Spleen (tissue), 7 donors: ENCODE measurements around the gene MAP1LC3B.

Source experiments
- POLR2A ChIP-seq, 3 donors: fragments of 450-650 bp; IDR thresholded peaks; one replicate each; pipeline ENCODE4 v1.5.1; 2017; ENCODE audit warnings: antibody characterized with exemption in 3 of 3, mild to moderate bottlenecking in 1 of 3
- POLR2AphosphoS5 ChIP-seq, 3 donors: sonication (generic); formaldehyde crosslinking; IDR thresholded peaks; one replicate each; pipeline ENCODE4 v1.5.1; 2017; ENCODE audit warnings: antibody characterized with exemption in 3 of 3
- TF ChIP-seq, protein P1 (sequence below), 11 experiments: fragments of 200-600 bp in 7 of 11; fragments of 450-650 bp in 4 of 11; sonication (generic) in 4 of 11; IDR thresholded peaks in 8 of 11; conservative IDR thresholded peaks in 3 of 11; 1 replicate in 7 of 11; 2 replicates in 4 of 11; pipeline versions ENCODE4 v1.4.0 to v1.8.0; 2016 to 2021; ENCODE audit warnings: antibody characterized with exemption in 11 of 11, inconsistent platforms in 4 of 11, mild to moderate bottlenecking in 1 of 11
- donor health status: DM: no; HTN: no; CAD: no; lungs with moderate emphysema.
- donor health status: DM: no; HTN: no; CAD: no.
- donor health status: DM: no; HTN: no; CAD: no.

DNA sequence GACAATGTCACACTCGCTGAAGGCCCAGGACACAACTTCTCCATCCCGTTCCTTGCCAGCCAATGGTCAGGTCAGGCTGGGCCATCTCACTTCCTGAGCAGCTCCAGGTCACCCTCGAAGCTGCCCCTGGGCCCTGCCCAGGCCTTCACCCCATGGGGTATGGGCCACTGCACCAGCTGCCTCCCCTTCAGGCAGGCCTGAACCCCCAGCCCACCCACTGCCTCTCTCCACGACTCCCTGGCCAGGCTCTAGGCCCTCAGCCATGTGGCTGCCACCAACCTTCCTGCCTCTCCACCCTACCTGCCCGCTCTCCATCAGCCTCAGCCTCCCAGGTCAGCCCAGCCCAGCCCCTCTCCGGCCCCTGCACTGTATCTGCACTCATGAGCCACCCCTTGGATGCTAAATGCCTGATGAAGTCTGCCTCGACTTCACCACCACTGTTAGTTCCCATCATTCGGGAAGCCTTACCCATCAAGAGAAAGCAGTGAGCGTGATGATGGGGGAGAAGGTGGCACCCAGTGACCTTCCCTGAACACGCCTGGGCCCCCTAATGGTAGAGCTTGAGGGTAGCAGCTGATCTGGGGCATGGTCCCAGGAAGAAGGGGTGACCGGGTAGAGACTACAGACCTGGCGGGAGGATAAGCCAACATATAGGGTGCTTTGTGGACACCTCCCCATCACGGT, 44.1 kb upstream of the MAP1LC3B start:
- TF ChIP-seq POLR2AphosphoS5 (IDR thresholded peaks at IDR 0.05) (no peak), POLR2A (IDR thresholded peaks at IDR 0.05) (no peak)
- TF ChIP-seq, protein P1, sequence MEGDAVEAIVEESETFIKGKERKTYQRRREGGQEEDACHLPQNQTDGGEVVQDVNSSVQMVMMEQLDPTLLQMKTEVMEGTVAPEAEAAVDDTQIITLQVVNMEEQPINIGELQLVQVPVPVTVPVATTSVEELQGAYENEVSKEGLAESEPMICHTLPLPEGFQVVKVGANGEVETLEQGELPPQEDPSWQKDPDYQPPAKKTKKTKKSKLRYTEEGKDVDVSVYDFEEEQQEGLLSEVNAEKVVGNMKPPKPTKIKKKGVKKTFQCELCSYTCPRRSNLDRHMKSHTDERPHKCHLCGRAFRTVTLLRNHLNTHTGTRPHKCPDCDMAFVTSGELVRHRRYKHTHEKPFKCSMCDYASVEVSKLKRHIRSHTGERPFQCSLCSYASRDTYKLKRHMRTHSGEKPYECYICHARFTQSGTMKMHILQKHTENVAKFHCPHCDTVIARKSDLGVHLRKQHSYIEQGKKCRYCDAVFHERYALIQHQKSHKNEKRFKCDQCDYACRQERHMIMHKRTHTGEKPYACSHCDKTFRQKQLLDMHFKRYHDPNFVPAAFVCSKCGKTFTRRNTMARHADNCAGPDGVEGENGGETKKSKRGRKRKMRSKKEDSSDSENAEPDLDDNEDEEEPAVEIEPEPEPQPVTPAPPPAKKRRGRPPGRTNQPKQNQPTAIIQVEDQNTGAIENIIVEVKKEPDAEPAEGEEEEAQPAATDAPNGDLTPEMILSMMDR (IDR thresholded peaks at IDR 0.05 in 8 of 11, conservative IDR thresholded peaks at IDR 0.05 in 3 of 11), result no peak
